Mononuclear cell (primary cell): ENCODE data around the gene RBFOX2. TPM values are rescaled to one million over a fixed set of nuclear protein-coding genes. Genes with fewer than 3 reads are reported as not detected.

Source experiments
- H3K27me3 ChIP-seq: 2 replicates; pipeline ENCODE4 v1.6.0; 2011; ENCODE audit warnings: low read length, control low read depth; ENCODE audit not compliant: insufficient read depth
- H3K4me1 ChIP-seq: 2 replicates; pipeline ENCODE4 v1.5.1; 2011; ENCODE audit warnings: mild to moderate bottlenecking, low read length, control low read depth; ENCODE audit not compliant: insufficient read depth
- H3K4me3 ChIP-seq: 2 replicates; pipeline ENCODE4 v1.5.1; 2011; ENCODE audit warnings: mild to moderate bottlenecking, low read length, moderate library complexity
- H3K9me3 ChIP-seq: 2 replicates; pipeline ENCODE4 v1.5.1; 2011; ENCODE audit warnings: low read depth, mild to moderate bottlenecking, control low read depth, low read length
- total RNA-seq: library from RNA; depleted of rRNA; stranded (reverse); fragments of >200 nt; gene quantifications from one replicate; pipeline ENCODE4 v1.2.3, GENCODE V29; 2012

RBFOX2 gene
- total RNA-seq, 1 donor: 0.42 TPM

DNA sequence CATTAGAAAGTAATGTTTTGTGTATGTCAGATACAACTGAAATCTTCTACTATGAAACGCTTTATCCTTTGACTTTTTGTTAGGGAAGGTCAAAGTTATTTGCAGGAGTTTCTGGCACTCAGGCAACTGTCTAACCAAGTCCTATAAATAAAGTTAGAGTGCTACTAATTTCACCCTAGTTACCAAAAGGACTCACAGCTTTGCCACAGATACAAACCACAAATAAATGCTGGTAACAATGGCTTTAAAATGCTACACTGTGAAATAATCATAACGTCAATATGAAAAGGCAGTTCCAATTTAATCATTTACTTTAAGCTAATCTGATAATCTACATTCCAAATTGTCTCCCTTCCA, 124.3 kb downstream of the RBFOX2 start:
- no peaks in the 10 kb centered on the region for H3K27me3 ChIP-seq
- H3K4me3 ChIP-seq: no peak overlapping the region
- H3K4me1 ChIP-seq: peaks cover 9% of the 10 kb centered on the region
- H3K9me3 ChIP-seq: no peaks in the 10 kb centered on the region

DNA sequence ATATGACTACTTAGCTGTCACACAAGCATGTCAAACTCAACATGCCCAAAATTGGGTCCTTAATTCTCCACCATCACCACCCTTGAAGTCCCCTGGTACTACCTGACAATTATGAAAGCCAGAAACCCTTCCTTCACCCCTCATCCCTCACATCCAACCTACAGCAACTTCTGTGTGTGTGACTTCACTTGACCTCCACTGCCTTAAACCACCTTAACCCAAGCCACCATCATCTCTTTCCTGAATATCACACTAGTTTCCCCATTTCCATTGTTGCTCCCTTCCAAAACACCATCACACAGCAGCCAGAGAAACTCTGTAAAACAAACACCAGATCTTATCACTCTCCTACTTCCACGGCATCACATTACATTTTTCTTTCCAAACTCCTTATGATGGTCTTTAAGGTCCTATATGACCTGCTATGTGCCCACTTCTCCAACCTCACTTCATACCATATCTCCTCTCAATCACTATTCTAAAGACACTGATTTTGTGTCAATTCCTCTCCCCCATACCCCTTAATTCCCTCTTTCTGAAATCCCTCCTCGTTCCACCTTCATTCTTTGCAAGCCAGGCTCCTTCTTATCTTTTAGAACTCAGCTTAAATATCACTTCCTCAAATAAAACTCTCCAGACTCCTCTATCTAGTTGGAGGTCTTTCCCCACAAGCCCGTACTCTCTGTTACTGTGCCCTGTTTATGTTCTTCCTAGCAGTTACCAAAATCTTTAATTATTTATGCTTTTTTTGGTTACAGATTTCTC, 124.9 kb downstream of the RBFOX2 start:
- no peaks in the 10 kb centered on the region for H3K9me3 ChIP-seq
- H3K4me3 ChIP-seq: no peak overlapping the region
- H3K27me3 ChIP-seq: no peaks in the 10 kb centered on the region
- peaks cover 9% of the 10 kb centered on the region for H3K4me1 ChIP-seq

DNA sequence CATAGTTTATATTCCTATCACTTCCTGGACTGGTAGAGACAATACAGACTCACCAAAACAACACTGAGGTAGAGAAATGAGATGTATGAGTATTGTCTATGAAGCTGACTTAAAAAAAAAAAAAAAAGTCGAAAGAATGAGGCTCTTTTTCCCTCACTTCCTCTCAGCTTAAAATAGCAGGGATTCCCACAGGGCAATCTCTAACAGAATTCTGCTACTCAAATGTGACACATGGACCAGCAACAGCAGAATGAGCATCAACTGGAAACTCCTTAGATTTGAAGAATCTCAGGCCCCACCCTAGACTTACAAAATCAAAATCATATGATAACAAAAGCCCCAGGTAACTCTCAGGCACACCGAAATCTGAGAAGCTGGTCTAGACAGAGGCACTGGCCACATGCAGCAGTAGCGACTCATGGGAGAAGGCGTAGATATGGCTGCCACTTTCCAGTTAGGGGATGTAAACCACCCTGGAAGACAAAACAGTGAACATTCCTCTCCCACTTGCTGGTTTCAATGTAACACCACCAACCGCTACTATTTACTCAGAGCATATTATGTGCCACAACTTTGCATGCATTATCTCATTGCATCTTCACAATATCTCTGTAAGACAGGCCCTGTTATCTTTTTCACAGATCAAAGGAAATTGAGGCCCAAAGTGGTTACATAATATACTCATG, 128.0 kb downstream of the RBFOX2 start:
- H3K9me3 ChIP-seq: no peaks in the 10 kb centered on the region
- peaks cover 9% of the 10 kb centered on the region for H3K4me1 ChIP-seq
- no peak overlapping the region for H3K4me3 ChIP-seq
- no peaks in the 10 kb centered on the region for H3K27me3 ChIP-seq

DNA sequence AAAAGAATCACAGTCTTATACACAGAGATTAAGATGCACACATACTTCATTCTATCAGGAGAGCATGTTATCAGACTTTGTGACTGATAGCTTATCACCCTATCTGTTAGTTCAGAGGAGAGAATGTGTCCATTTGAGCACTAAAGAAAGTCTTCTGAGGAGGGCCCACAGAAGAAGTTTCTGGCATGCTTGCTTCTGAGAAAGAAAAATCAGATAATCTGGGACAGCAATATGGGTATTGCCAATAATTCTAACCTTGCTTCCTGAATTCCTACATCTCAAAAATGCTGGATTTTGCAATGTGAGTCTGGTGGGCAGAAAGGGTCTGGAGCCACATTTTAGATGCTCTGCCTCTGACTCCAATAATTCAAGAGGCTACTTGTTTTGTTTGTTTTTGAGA, 128.9 kb downstream of the RBFOX2 start:
- no peaks in the 10 kb centered on the region for H3K27me3 ChIP-seq
- no peak overlapping the region for H3K4me3 ChIP-seq
- peaks cover 18% of the 10 kb centered on the region for H3K4me1 ChIP-seq
- H3K9me3 ChIP-seq: no peaks in the 10 kb centered on the region

DNA sequence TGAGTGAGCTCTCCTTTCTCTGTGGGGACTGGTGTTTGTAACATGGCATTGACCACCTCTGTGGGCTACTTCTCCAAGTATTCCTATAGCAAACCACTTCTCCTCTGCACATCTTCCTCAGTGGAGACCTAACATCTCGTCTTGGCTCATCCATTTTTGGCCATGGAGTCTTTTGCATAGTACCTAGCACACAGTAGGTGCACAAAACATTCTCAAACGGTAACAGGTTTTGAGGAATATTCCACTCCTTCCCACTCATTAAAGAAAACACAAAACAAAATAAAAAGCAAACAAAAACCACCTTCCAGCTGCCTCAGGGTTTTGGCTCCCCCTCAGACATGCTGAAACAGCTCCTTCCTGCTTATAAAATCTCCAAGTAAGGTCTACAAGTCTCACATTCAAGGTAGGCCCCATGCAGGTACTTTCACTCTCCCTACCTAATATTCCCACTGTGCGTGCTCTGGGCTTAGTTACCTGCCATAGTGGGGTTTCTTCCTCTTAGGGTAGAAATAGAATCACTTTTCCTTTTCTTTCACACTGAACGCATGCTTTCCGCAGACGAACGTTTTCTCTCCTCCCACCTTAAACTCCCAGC, 132.4 kb downstream of the RBFOX2 start:
- peaks cover 18% of the 10 kb centered on the region for H3K4me1 ChIP-seq
- no peak overlapping the region for H3K4me3 ChIP-seq
- H3K27me3 ChIP-seq: no peaks in the 10 kb centered on the region
- H3K9me3 ChIP-seq: no peaks in the 10 kb centered on the region

DNA sequence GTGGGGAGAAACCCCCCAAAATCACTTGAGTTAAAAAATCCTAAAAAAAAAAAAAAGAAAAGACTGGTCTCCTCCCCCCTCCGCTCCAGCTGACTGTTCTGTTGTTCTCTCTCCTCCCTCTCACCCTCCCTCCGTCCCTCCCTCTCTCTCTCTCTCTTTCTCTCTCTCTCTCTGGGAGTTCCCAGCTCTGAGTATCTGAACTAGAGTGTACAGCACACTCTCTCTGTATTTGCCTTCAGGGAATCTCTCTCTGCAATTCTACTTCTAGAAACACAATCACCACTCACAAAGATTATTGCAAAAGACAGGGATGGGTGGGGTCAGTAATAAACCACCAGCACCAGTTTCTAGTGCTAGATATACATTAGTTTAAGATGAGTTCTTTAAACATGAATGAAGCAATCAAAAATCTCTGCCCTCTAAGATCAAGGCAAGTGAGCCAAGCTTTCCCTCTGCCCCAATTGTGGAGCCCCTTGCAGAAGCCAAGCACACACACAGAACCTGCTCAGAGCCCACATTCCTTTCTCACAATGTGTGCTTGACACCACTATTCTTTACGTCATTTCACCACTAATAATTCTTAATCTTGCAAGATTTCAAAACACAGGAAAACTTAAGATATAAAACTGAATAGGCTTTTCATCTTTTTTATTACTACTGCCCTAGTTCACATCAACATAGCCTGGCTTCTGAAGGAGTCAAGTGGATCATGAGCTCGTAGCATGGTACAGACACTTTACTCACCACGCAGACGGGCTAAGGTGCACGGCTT, 133.5 kb downstream of the RBFOX2 start:
- Histone ChIP-seq H3K4me3 (no peak overlapping the region), H3K9me3 (no peaks in the 10 kb centered on the region), H3K4me1 (peaks cover 13% of the 10 kb centered on the region), H3K27me3 (no peaks in the 10 kb centered on the region)

DNA sequence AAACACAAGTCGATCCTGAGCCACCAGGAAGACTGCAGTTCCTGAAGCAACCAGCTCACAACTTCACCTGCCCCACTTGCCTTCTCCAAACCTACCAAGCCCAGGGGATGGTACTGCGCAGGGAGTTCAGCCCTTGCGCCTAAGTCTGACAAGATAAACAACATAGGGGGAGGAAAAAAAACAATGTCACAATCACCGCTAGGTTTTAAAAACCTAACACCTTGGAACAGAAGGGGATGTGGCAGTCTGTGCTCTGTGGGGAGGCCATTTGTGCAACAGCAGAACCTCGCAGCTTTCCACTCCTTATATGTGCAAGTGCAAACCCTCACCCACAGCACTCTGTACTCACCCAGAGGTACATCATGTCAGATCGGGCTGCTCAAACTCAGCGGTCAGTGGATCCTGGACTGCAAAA, 134.2 kb downstream of the RBFOX2 start:
- Histone ChIP-seq H3K27me3 (no peaks in the 10 kb centered on the region), H3K9me3 (no peaks in the 10 kb centered on the region), H3K4me3 (no peak overlapping the region), H3K4me1 (peaks cover 9% of the 10 kb centered on the region)

DNA sequence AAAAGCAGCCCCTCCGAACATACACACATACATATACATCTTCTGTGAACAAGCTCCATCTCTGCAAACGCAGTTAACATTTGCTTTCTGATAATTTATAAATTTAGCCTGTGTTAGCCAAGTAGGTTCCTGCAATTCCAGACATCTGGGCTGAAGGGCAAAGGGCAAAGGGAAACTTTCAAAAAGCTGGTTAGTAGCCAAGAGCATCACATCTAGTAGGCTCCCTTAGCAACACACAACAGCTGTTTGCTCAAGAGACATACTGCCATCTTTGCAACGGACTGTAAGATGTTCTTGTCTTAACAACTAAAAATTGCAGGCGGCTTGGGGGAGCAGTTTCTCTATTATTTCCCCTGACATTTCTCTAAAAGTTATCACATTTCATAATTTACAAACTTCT, 134.9 kb downstream of the RBFOX2 start:
- no peak overlapping the region for H3K4me3 ChIP-seq
- no peaks in the 10 kb centered on the region for H3K27me3 ChIP-seq
- peaks cover 9% of the 10 kb centered on the region for H3K4me1 ChIP-seq
- no peaks in the 10 kb centered on the region for H3K9me3 ChIP-seq

DNA sequence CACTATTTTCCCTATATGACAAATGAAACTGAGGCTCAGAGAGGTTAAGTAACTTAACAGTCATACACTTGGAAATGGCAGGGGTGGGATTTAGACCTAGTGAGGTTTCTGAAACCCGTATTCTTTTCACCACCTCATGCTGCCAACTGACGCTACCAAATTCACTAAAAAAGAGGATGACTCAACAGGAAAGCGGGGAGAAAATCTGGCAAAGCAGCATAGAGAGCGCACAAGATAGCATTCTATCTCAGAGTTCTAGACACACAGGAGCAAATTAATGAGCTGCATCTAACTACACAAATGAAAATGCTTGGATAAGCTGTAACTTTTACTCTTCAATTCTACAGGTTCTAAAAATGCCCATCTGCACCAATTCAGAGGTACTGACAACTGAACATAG, 136.4 kb downstream of the RBFOX2 start:
- H3K4me1 ChIP-seq: peaks cover 9% of the 10 kb centered on the region
- H3K9me3 ChIP-seq: no peaks in the 10 kb centered on the region
- no peak overlapping the region for H3K4me3 ChIP-seq
- H3K27me3 ChIP-seq: no peaks in the 10 kb centered on the region

DNA sequence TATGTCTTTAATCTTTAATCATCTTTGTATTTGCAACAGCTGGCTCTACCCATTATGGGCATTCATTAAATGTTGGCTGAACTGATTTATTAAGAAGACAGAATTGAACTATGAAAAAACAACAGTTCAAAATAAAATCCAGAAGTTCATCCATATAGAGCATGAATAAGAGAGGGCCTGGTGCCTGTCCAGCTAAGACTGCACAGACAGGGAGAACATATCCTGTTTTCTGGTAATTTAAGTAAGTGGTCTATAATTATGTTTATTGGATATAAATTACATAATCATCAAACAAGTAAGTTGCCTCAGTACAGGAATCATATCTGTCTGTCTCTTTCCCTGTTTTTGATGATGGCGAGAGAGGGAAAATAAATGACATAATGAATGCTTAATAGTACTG, 137.2 kb downstream of the RBFOX2 start:
- Histone ChIP-seq H3K4me1 (peaks cover 9% of the 10 kb centered on the region), H3K9me3 (no peaks in the 10 kb centered on the region), H3K27me3 (no peaks in the 10 kb centered on the region), H3K4me3 (no peak overlapping the region)

DNA sequence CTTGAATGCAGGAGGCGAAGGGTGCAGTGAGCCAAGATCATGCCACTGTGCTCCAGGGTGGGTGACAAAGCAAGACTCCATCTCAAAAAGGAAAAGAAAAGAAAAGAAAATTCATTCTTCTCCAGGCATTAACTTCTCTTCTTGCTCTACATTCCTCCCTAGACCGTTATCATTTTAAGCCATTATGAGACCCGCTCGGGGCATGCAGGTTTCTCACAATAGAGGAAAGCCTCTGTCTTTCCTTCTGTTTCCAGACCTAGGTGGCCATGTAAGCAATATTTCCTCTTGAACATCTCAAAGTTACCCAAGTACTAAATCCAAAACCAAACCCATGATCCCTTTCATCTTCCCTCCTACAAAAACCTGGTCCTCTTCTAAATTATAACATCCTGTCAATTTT, 139.6 kb downstream of the RBFOX2 start:
- Histone ChIP-seq H3K9me3 (no peaks in the 10 kb centered on the region), H3K27me3 (no peaks in the 10 kb centered on the region), H3K4me3 (no peak overlapping the region), H3K4me1 (no peaks in the 10 kb centered on the region)

DNA sequence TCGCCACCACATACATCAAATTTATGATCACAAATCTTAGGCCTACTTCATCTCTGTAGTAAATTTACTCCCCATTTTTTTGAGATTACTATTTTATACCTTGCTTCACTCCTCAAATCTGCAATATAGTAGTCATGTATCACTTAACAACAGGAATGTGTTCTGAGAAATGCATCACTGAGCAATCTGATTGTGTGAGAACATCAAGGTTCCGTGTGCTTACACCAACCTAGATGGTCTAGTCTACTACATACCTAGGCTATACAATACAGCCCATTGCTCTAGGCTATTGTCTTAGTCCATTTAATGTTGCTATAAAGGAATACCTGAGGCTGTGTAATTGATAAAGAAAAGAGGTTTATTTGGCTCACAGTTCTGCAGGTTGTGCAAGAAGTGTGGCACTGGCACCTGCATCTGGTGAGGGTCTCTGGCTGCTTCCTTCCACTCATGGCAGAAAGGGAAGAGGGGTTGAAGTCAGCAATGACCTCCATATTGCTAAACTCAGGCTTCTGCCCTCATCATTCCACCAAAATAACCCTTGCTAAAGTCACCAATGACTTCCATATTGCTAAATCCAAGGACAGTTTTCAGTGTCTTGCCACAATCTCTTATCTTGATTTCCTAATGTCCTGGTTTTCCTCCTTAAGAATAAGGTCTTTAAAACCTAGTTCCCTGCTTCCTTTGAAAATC, 140.3 kb downstream of the RBFOX2 start:
- Histone ChIP-seq H3K4me1 (peaks cover 2% of the 10 kb centered on the region), H3K4me3 (no peak overlapping the region), H3K27me3 (no peaks in the 10 kb centered on the region), H3K9me3 (no peaks in the 10 kb centered on the region)

DNA sequence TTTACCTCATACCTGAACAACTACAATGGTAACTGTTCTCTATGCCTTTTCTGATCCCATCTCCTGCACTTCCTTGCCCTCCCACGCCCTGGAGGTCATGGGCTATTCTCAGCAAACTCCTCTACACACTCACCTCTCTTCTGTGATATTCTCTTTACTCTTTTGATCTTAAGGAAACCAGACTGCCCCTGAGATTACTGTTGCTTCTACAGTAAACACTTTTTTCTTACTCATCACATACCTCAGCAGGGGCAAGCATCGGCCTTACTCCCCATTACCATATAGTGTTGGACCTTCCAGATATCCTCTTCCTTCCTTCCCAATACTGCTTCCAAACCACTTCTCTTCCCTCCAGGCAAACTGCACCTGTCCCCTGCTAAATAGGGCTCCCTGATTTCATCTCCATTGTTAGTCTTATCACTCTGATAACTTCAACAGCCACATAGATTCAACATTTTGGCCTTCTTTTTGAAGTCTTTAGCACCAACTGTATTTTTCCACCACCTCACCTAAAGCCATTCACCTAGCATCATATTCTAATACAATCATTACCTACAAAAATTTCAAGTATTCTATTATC, 141.2 kb downstream of the RBFOX2 start:
- H3K4me3 ChIP-seq: no peak overlapping the region
- no peaks in the 10 kb centered on the region for H3K9me3 ChIP-seq
- H3K27me3 ChIP-seq: no peaks in the 10 kb centered on the region
- H3K4me1 ChIP-seq: peaks cover 7% of the 10 kb centered on the region

DNA sequence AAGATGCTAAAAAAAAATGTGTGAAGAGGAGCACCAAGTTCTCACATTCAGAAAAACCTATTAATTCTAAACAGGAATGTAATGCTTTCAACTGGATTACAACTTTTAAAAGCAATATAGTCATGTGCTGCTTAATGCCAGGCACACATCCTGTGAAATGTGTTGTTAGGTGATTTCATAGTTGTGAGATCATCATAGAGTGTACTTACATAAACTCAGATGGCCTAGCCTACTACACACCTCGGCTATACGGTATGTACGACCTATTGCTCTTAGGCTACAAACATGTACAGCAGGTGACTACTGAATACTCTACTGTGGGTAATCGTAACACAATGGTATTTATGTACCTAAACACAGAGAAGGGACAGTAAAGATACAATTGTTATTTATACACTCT, 142.3 kb downstream of the RBFOX2 start:
- Histone ChIP-seq H3K4me3 (no peak overlapping the region), H3K9me3 (no peaks in the 10 kb centered on the region), H3K4me1 (peaks cover 7% of the 10 kb centered on the region), H3K27me3 (no peaks in the 10 kb centered on the region)
